ENCODE data around the gene AGXT.
"Not testable (repeated sequence)": the region's sequence is repeated elsewhere in the genome, so short reads cannot be mapped to it uniquely, and the experiment has no call there.

Gene AGXT

GRCh38 chr2:240846309-240846708 is 22.3 kb upstream of the AGXT start:
- H3K4me3 ChIP-seq (ENCODE audit: control insufficient read depth in 1 of 7, extremely low read depth in 1 of 7, insufficient read depth in 4 of 7, low read depth in 2 of 7, low read length in 6 of 7); H3K9me3 ChIP-seq (ENCODE audit: control extremely low read depth in 1 of 5, control insufficient read depth in 4 of 5, insufficient read depth in 2 of 5, low read depth in 1 of 5, low read length in 4 of 5); H3K27ac ChIP-seq (ENCODE audit: insufficient read depth in 1 of 2, low read depth in 1 of 2, low read length in 2 of 2, poor library complexity in 1 of 2, severe bottlenecking in 2 of 2); DNase-seq; H3K4me1 ChIP-seq (ENCODE audit: control extremely low read depth in 1 of 4, control insufficient read depth in 4 of 4, insufficient read depth in 4 of 4, low read length in 3 of 4); H3K27me3 ChIP-seq (replicated peaks in 2 of 5; ENCODE audit: control insufficient read depth in 4 of 5, insufficient read depth in 5 of 5, low read length in 4 of 5); POLR2A ChIA-PET; H3K36me3 ChIP-seq (ENCODE audit: control insufficient read depth in 4 of 4, insufficient read depth in 4 of 4, low read length in 3 of 4): not testable (repeated sequence)
- WGBS (ENCODE audit: insufficient coverage) = 94% methylated on average over 2 of the region's 2 CpGs
- CTCF ChIA-PET = interaction anchor here (1.1 kb wide), 1 partner anchor 10 kb away, joined by 5 read pairs; no protein-coding TSS in a partner anchor

GRCh38 chr2:240846873-240847595 is 21.6 kb upstream of the AGXT start:
- 100% methylated on average over 1 of the region's 5 CpGs for WGBS (ENCODE audit: insufficient coverage)
- Histone ChIP-seq H3K27ac (ENCODE audit: insufficient read depth in 1 of 2, low read depth in 1 of 2, low read length in 2 of 2, poor library complexity in 1 of 2, severe bottlenecking in 2 of 2) (no peak overlapping the region), H3K27me3 (replicated peaks in 2 of 5; ENCODE audit: control insufficient read depth in 4 of 5, insufficient read depth in 5 of 5, low read length in 4 of 5) (peaks cover 0 to 4% (median 0%) of the 10 kb centered on the region in 5 experiments), H3K4me1 (ENCODE audit: control extremely low read depth in 1 of 4, control insufficient read depth in 4 of 4, insufficient read depth in 4 of 4, low read length in 3 of 4) (no peaks in the 10 kb centered on the region), H3K9me3 (ENCODE audit: control extremely low read depth in 1 of 5, control insufficient read depth in 4 of 5, insufficient read depth in 2 of 5, low read depth in 1 of 5, low read length in 4 of 5) (peaks cover 0 to 4% (median 3%) of the 10 kb centered on the region in 5 experiments), H3K36me3 (ENCODE audit: control insufficient read depth in 4 of 4, insufficient read depth in 4 of 4, low read length in 3 of 4) (no peaks in the 10 kb centered on the region), H3K4me3 (ENCODE audit: control insufficient read depth in 1 of 7, extremely low read depth in 1 of 7, insufficient read depth in 4 of 7, low read depth in 2 of 7, low read length in 6 of 7) (no peak overlapping the region)
- POLR2A ChIA-PET = no interaction called here
- DNase-seq = no peak
- CTCF ChIA-PET = interaction anchor here (1.1 kb wide), 1 partner anchor 11 kb away, joined by 5 read pairs; no protein-coding TSS in a partner anchor

- Histone ChIP-seq H3K9me3 (ENCODE audit: control extremely low read depth in 1 of 5, control insufficient read depth in 4 of 5, insufficient read depth in 2 of 5, low read depth in 1 of 5, low read length in 4 of 5) (peaks cover 0 to 4% (median 3%) of the 10 kb centered on the region in 5 experiments), H3K27me3 (replicated peaks in 2 of 5; ENCODE audit: control insufficient read depth in 4 of 5, insufficient read depth in 5 of 5, low read length in 4 of 5) (peaks cover 0 to 4% (median 0%) of the 10 kb centered on the region in 5 experiments), H3K27ac (ENCODE audit: insufficient read depth in 1 of 2, low read depth in 1 of 2, low read length in 2 of 2, poor library complexity in 1 of 2, severe bottlenecking in 2 of 2) (no peak overlapping the region), H3K4me1 (ENCODE audit: control extremely low read depth in 1 of 4, control insufficient read depth in 4 of 4, insufficient read depth in 4 of 4, low read length in 3 of 4) (no peaks in the 10 kb centered on the region), H3K4me3 (ENCODE audit: control insufficient read depth in 1 of 7, extremely low read depth in 1 of 7, insufficient read depth in 4 of 7, low read depth in 2 of 7, low read length in 6 of 7) (no peak overlapping the region), H3K36me3 (ENCODE audit: control insufficient read depth in 4 of 4, insufficient read depth in 4 of 4, low read length in 3 of 4) (no peaks in the 10 kb centered on the region)
- DNase-seq = peak in 1 of 3 donors; percentile 31
- POLR2A ChIA-PET = no interaction called here
- WGBS (ENCODE audit: insufficient coverage) = 91% methylated on average over 4 of the region's 13 CpGs
- CTCF ChIA-PET = no interaction called here
Measured at GRCh38 chr2:240847817-240848216, 20.8 kb upstream of the AGXT start.

GRCh38 chr2:240848900-240849680 is 19.5 kb upstream of the AGXT start:
- 70% methylated on average over 5 of the region's 12 CpGs for WGBS (ENCODE audit: insufficient coverage)
- Histone ChIP-seq H3K27ac (ENCODE audit: insufficient read depth in 1 of 2, low read depth in 1 of 2, low read length in 2 of 2, poor library complexity in 1 of 2, severe bottlenecking in 2 of 2) (no peak overlapping the region), H3K4me1 (ENCODE audit: control extremely low read depth in 1 of 4, control insufficient read depth in 4 of 4, insufficient read depth in 4 of 4, low read length in 3 of 4) (no peaks in the 10 kb centered on the region), H3K9me3 (ENCODE audit: control extremely low read depth in 1 of 5, control insufficient read depth in 4 of 5, insufficient read depth in 2 of 5, low read depth in 1 of 5, low read length in 4 of 5) (peaks cover 0 to 5% (median 2%) of the 10 kb centered on the region in 5 experiments), H3K36me3 (ENCODE audit: control insufficient read depth in 4 of 4, insufficient read depth in 4 of 4, low read length in 3 of 4) (no peaks in the 10 kb centered on the region), H3K4me3 (ENCODE audit: control insufficient read depth in 1 of 7, extremely low read depth in 1 of 7, insufficient read depth in 4 of 7, low read depth in 2 of 7, low read length in 6 of 7) (no peak overlapping the region), H3K27me3 (replicated peaks in 2 of 5; ENCODE audit: control insufficient read depth in 4 of 5, insufficient read depth in 5 of 5, low read length in 4 of 5) (peaks cover 0 to 2% (median 0%) of the 10 kb centered on the region in 5 experiments)
- CTCF ChIA-PET = interaction anchor here (0.6 to 1.3 kb wide), 2 partner anchors 9 to 43 kb away, joined by 3 to 8 read pairs; no protein-coding TSS in a partner anchor
- POLR2A ChIA-PET = no interaction called here
- DNase-seq = peak in 1 of 3 donors; percentile 25

GRCh38 chr2:240850026-240850425 is 18.6 kb upstream of the AGXT start:
- 93% methylated on average over 6 of the region's 11 CpGs for WGBS (ENCODE audit: insufficient coverage)
- ChIA-PET CTCF (interaction anchor here (0.6 to 1.3 kb wide), 2 partner anchors 10 to 44 kb away, joined by 3 to 8 read pairs; no protein-coding TSS in a partner anchor), POLR2A (no interaction called here)
- no peaks in the 10 kb centered on the region for H3K4me1 ChIP-seq (ENCODE audit: control extremely low read depth in 1 of 4, control insufficient read depth in 4 of 4, insufficient read depth in 4 of 4, low read length in 3 of 4)
- no peaks in the 10 kb centered on the region for H3K27me3 ChIP-seq (replicated peaks in 2 of 5; ENCODE audit: control insufficient read depth in 4 of 5, insufficient read depth in 5 of 5, low read length in 4 of 5)
- no peak overlapping the region for H3K4me3 ChIP-seq (ENCODE audit: control insufficient read depth in 1 of 7, extremely low read depth in 1 of 7, insufficient read depth in 4 of 7, low read depth in 2 of 7, low read length in 6 of 7)
- no peak overlapping the region for H3K27ac ChIP-seq (ENCODE audit: insufficient read depth in 1 of 2, low read depth in 1 of 2, low read length in 2 of 2, poor library complexity in 1 of 2, severe bottlenecking in 2 of 2)
- DNase-seq = no peak
- no peaks in the 10 kb centered on the region for H3K36me3 ChIP-seq (ENCODE audit: control insufficient read depth in 4 of 4, insufficient read depth in 4 of 4, low read length in 3 of 4)
- H3K9me3 ChIP-seq (ENCODE audit: control extremely low read depth in 1 of 5, control insufficient read depth in 4 of 5, insufficient read depth in 2 of 5, low read depth in 1 of 5, low read length in 4 of 5) = peaks cover 0 to 11% (median 8%) of the 10 kb centered on the region in 5 experiments

GRCh38 chr2:240850756-240851077 is 17.9 kb upstream of the AGXT start:
- H3K4me3 ChIP-seq (ENCODE audit: control insufficient read depth in 1 of 7, extremely low read depth in 1 of 7, insufficient read depth in 4 of 7, low read depth in 2 of 7, low read length in 6 of 7) = no peak overlapping the region
- WGBS (ENCODE audit: insufficient coverage) = 73% methylated on average over 10 of the region's 11 CpGs
- DNase-seq = no peak
- no peak overlapping the region for H3K27ac ChIP-seq (ENCODE audit: insufficient read depth in 1 of 2, low read depth in 1 of 2, low read length in 2 of 2, poor library complexity in 1 of 2, severe bottlenecking in 2 of 2)
- H3K9me3 ChIP-seq (ENCODE audit: control extremely low read depth in 1 of 5, control insufficient read depth in 4 of 5, insufficient read depth in 2 of 5, low read depth in 1 of 5, low read length in 4 of 5) = peaks cover 0 to 14% (median 10%) of the 10 kb centered on the region in 5 experiments
- CTCF ChIA-PET = interaction anchor here (1.0 to 3.1 kb wide), 11 partner anchors 10 to 809 kb away, joined by 3 to 20 read pairs (median 6); no protein-coding TSS in a partner anchor
- H3K27me3 ChIP-seq (replicated peaks in 2 of 5; ENCODE audit: control insufficient read depth in 4 of 5, insufficient read depth in 5 of 5, low read length in 4 of 5) = no peaks in the 10 kb centered on the region
- POLR2A ChIA-PET = no interaction called here
- H3K36me3 ChIP-seq (ENCODE audit: control insufficient read depth in 4 of 4, insufficient read depth in 4 of 4, low read length in 3 of 4) = no peaks in the 10 kb centered on the region
- no peaks in the 10 kb centered on the region for H3K4me1 ChIP-seq (ENCODE audit: control extremely low read depth in 1 of 4, control insufficient read depth in 4 of 4, insufficient read depth in 4 of 4, low read length in 3 of 4)
